GM12874 (cell line): ENCODE results near the gene CCDC88C.

Experiments used
- CTCF ChIP-seq: IDR thresholded peaks from 2 replicates; pipeline ENCODE4 v1.5.1; 2011; ENCODE audit warnings: low read depth, mild to moderate bottlenecking, control low read depth, low read length, moderate library complexity; ENCODE audit not compliant: insufficient read depth

Gene CCDC88C

GRCh38 chr14:91346838-91347173 is 70.8 kb downstream of the CCDC88C start:
- no peak for TF ChIP-seq CTCF

GRCh38 chr14:91344096-91344495 is 73.5 kb downstream of the CCDC88C start:
- TF ChIP-seq CTCF, result no peak

GRCh38 chr14:91343051-91343450 is 74.6 kb downstream of the CCDC88C start:
- no peak for TF ChIP-seq CTCF

- no peak for TF ChIP-seq CTCF
These were observed 75.3 kb downstream of the CCDC88C start for GRCh38 chr14:91342206-91342760.

- no peak for TF ChIP-seq CTCF
These were observed 75.9 kb downstream of the CCDC88C start for GRCh38 chr14:91341751-91342154.

GRCh38 chr14:91341334-91341733 is 76.3 kb downstream of the CCDC88C start:
- no peak for TF ChIP-seq CTCF

- no peak for TF ChIP-seq CTCF
These were observed 77.8 kb downstream of the CCDC88C start for GRCh38 chr14:91339671-91340369.
